ENCODE measurements around the gene DNAJB1. TPM values are rescaled to one million over a fixed set of nuclear protein-coding genes. Genes with fewer than 3 reads are reported as not detected.
"Not testable (repeated sequence)": the region's sequence is repeated elsewhere in the genome, so short reads cannot be mapped to it uniquely, and the experiment has no call there.

DNAJB1 gene
- total RNA-seq, 1 donor from 2014 or later, result 45.7 TPM

DNA sequence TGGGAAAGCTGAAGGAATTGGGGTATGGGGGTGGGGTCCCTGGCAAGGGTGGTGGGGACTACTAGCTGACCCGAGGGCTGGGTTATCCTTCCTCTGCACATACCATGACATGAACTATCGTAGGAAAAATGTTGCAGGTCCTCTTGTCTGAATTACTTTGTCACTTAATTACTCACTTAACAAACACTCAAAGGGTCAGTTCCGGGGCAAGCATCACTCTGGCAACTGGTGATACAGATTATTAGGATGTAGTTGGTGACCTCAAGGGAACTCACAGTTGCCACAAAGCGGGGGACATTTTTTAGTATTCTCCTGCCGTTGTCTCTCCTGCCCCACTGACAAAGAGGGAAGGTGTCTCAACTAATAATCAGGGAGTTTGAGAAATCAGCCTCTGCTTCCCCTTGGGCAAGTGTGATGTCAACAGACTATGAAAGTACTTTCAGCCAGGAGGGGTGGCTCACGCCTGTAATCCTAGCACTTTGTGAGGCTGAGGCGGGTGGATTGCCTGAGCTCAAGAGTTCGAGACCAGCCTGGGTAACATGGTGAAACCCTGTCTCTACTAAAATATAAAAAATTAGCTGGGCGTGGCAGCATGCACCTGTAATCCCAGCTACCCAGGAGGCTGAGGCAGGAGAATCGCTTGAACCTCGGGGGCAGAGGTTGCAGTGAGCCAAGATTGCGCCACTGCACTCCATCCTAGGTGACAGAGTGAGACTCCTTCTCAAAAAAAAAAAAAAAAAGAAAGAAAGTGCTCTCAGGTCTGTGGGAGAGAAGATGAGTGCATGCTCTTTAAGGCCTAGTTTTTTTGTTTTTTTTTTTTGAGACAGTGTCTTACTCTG lies 10.3 kb downstream of the DNAJB1 start:
- Mint-ChIP-seq H3K4me1 (ENCODE audit: unreplicated experiment) (no peaks in the 10 kb centered on the region), H3K27me3 (ENCODE audit: unreplicated experiment) (peaks cover 3% of the 10 kb centered on the region), H3K9me3 (ENCODE audit: unreplicated experiment) (no peaks in the 10 kb centered on the region), H3K36me3 (ENCODE audit: low read depth, unreplicated experiment) (no peaks in the 10 kb centered on the region), H3K27ac (ENCODE audit: unreplicated experiment) (no peak overlapping the region), H3K4me3 (ENCODE audit: unreplicated experiment) (no peak overlapping the region)
- DNase-seq (ENCODE audit: low spot score), result no peak
- TF ChIP-seq, protein P1, sequence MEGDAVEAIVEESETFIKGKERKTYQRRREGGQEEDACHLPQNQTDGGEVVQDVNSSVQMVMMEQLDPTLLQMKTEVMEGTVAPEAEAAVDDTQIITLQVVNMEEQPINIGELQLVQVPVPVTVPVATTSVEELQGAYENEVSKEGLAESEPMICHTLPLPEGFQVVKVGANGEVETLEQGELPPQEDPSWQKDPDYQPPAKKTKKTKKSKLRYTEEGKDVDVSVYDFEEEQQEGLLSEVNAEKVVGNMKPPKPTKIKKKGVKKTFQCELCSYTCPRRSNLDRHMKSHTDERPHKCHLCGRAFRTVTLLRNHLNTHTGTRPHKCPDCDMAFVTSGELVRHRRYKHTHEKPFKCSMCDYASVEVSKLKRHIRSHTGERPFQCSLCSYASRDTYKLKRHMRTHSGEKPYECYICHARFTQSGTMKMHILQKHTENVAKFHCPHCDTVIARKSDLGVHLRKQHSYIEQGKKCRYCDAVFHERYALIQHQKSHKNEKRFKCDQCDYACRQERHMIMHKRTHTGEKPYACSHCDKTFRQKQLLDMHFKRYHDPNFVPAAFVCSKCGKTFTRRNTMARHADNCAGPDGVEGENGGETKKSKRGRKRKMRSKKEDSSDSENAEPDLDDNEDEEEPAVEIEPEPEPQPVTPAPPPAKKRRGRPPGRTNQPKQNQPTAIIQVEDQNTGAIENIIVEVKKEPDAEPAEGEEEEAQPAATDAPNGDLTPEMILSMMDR (IDR thresholded peaks at IDR 0.05; ENCODE audit: unreplicated experiment), result no peak

DNA sequence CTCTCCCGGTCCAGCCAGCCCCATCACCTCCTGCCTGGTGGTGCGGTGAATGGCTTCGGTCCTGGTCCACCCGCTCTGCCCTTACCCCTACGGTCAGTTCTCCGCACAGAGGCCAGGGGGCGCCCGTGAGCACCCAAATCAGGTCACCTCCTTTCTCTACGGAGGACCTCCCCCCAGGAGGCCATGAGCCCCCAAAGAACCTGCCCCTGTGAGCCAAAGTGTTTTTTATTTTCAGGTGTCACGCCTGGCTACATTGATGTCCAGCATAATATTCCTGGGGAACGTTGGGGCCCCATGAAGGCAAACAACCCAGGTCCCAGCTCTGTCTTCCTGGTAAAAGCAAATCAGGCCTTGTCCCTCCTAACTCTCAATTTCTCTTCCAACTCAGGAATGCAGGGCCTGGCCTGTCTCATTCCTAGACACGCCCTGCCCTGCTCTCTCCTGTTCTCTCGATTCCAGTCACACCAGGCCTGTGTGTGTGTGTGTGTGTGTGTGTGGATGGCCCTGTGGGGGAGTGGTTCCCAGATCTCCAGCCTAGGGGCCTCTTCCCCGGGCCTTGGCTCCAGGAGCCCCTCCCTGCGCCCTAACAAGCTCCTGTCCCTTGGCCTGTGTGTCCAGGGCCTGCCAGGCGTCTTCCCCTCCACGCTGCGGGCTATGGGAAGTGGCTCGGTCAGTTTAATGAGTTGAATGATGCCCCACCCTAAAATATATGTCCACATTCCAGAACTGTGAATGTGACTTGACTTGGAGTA lies 12.5 kb downstream of the DNAJB1 start:
- DNase-seq (ENCODE audit: low spot score), result peak; percentile 82
- Mint-ChIP-seq H3K4me3 (ENCODE audit: unreplicated experiment) (no peak overlapping the region), H3K27ac (ENCODE audit: unreplicated experiment) (no peak overlapping the region)

DNA sequence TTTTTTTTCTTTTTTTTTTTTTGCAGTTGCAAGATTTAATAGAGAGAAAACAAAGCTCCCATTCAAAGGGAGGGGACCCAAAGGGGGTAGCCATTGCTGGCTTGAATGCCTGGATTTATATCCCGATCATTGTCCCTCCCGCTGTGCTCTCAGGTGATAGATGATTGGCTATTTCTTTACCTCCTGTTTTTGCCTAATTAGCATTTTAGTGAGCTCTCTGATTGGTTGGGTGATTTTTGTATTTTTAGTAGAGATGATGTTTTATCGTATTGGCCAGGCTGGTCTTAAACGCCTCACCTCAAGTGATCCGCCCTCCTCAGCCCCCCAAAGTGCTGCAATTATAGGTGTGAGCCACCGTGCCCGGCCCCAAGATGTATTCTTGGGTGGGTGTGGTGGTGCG lies 13.6 kb downstream of the DNAJB1 start:
- not testable (repeated sequence) for H3K4me3 Mint-ChIP-seq (ENCODE audit: unreplicated experiment); H3K27ac Mint-ChIP-seq (ENCODE audit: unreplicated experiment); DNase-seq (ENCODE audit: low spot score); H3K27me3 Mint-ChIP-seq (ENCODE audit: unreplicated experiment); H3K4me1 Mint-ChIP-seq (ENCODE audit: unreplicated experiment); H3K9me3 Mint-ChIP-seq (ENCODE audit: unreplicated experiment); H3K36me3 Mint-ChIP-seq (ENCODE audit: low read depth, unreplicated experiment)

More for the DNA sequence above, 12.5 kb downstream of the DNAJB1 start:
- Mint-ChIP-seq H3K27me3 (ENCODE audit: unreplicated experiment) (peaks cover 3% of the 10 kb centered on the region), H3K36me3 (ENCODE audit: low read depth, unreplicated experiment) (no peaks in the 10 kb centered on the region), H3K9me3 (ENCODE audit: unreplicated experiment) (no peaks in the 10 kb centered on the region), H3K4me1 (ENCODE audit: unreplicated experiment) (no peaks in the 10 kb centered on the region)
- TF ChIP-seq, protein P1 (IDR thresholded peaks at IDR 0.05; ENCODE audit: unreplicated experiment), result peak; percentile 78

DNA sequence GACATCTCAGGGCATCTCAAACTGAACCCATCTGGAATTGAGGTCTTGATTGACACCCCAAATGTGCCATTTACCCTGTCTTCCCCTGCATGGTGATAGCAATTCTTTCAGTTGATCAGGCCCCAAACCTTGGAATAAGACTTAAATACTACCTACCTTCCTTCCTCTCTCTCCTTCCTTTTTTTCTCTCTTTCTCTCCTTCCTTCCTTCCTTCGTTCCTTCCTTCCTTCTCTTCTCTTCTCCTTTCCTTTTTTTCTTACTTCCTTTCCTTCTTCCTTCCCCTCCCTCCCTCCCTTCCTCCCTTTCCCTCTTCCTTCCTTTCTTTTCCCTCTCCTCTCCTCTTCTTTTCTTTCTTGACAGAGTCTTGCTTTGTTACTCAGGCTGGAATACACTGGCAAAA lies 14.9 kb downstream of the DNAJB1 start:
- no peak overlapping the region for H3K4me3 Mint-ChIP-seq (ENCODE audit: unreplicated experiment)
- H3K36me3 Mint-ChIP-seq (ENCODE audit: low read depth, unreplicated experiment), result no peaks in the 10 kb centered on the region
- H3K27ac Mint-ChIP-seq (ENCODE audit: unreplicated experiment), result peak overlapping the region; percentile 16
- no peaks in the 10 kb centered on the region for H3K4me1 Mint-ChIP-seq (ENCODE audit: unreplicated experiment)
- H3K27me3 Mint-ChIP-seq (ENCODE audit: unreplicated experiment), result peaks cover 3% of the 10 kb centered on the region
- H3K9me3 Mint-ChIP-seq (ENCODE audit: unreplicated experiment), result no peaks in the 10 kb centered on the region
- DNase-seq (ENCODE audit: low spot score), result no peak
- TF ChIP-seq, protein P1 (IDR thresholded peaks at IDR 0.05; ENCODE audit: unreplicated experiment), result no peak

GRCh38 chr19:14502334-14503092 lies 15.7 kb downstream of the DNAJB1 start:
- no peaks in the 10 kb centered on the region for H3K9me3 Mint-ChIP-seq (ENCODE audit: unreplicated experiment)
- peaks cover 2% of the 10 kb centered on the region for H3K4me1 Mint-ChIP-seq (ENCODE audit: unreplicated experiment)
- no peak for DNase-seq (ENCODE audit: low spot score)
- H3K36me3 Mint-ChIP-seq (ENCODE audit: low read depth, unreplicated experiment), result no peaks in the 10 kb centered on the region
- no peak overlapping the region for H3K4me3 Mint-ChIP-seq (ENCODE audit: unreplicated experiment)
- TF ChIP-seq, protein P1 (IDR thresholded peaks at IDR 0.05; ENCODE audit: unreplicated experiment), result no peak
- peaks cover 3% of the 10 kb centered on the region for H3K27me3 Mint-ChIP-seq (ENCODE audit: unreplicated experiment)
- no peak overlapping the region for H3K27ac Mint-ChIP-seq (ENCODE audit: unreplicated experiment)

Data from endothelial cell (in vitro differentiated cells).